Right lobe of liver (tissue), 6 donors: Measurements from ENCODE around the gene SAMD4A. TPM values are rescaled to one million over a fixed set of nuclear protein-coding genes. Genes with fewer than 3 reads are reported as not detected.
A peak's percentile ranks its signal among the peaks of the same experiment; 100 is the strongest.
"Not testable (repeated sequence)": the region's sequence is repeated elsewhere in the genome, so short reads cannot be mapped to it uniquely, and the experiment has no call there.

ENCODE experiments used
- ATAC-seq, 4 donors: fragments of 200-7000 bp; cut with Tn5 transposase; one replicate each; pipeline ENCODE4 v1.9.1; 2020; ENCODE audit warnings: mild to moderate bottlenecking in 4 of 4, moderate library complexity in 4 of 4
- DNase-seq, 3 donors: peaks; one replicate each; pipeline ENCODE4 v3.0.0-alpha.2; 2020
- H3K27ac ChIP-seq, 3 donors: fragments of 200-600 bp; one replicate each; pipeline ENCODE4 v1.8.0; 2022
- H3K27me3 ChIP-seq, 2 donors: fragments of 200-600 bp; one replicate each; pipeline ENCODE4 v1.8.0; 2022
- H3K36me3 ChIP-seq, 4 donors: fragments of 200-600 bp; sonication (generic) in 1 of 4; one replicate each; pipeline versions ENCODE4 v1.5.1 to v1.8.0; 2017 to 2022; ENCODE audit warnings: control low read depth in 1 of 4
- H3K4me1 ChIP-seq, 4 donors: fragments of 200-600 bp; sonication (generic) in 1 of 4; one replicate each; pipeline versions ENCODE4 v1.5.1 to v1.8.0; 2017 to 2022; ENCODE audit warnings: control low read depth in 1 of 4
- H3K4me3 ChIP-seq, 3 donors: fragments of 200-600 bp; one replicate each; pipeline ENCODE4 v1.8.0; 2022
- H3K9me3 ChIP-seq, 4 donors: fragments of 200-600 bp; sonication (generic) in 1 of 4; one replicate each; pipeline versions ENCODE4 v1.5.1 to v1.8.0; 2017 to 2022; ENCODE audit warnings: control low read depth in 1 of 4
- POLR2A ChIP-seq: fragments of 450-650 bp; IDR thresholded peaks from one replicate; pipeline ENCODE4 v1.6.1; 2017; ENCODE audit warnings: antibody characterized with exemption, mild to moderate bottlenecking
- WGBS: methylation state at CpG from one replicate; pipeline ENCODE4 v1.1.6; 2018; ENCODE audit warnings: low coverage, low lambda C conversion rate; ENCODE audit not compliant: insufficient coverage; ENCODE audit errors: missing lambda C conversion rate; 5-methylcytosine and 5-hydroxymethylcytosine counted together
- intact Hi-C, 2 donors: fragments of 100-400 bp; cut with DNase I; formaldehyde crosslinking; loops; one replicate each; pipeline versions ENCODE4 v1.11.2 to v1.14.1; 2022
- total RNA-seq, 6 experiments: library from RNA; depleted of rRNA in 2 of 6; stranded (reverse); fragments of >200 nt in 2 of 6; fragmentation: NEBNext Ultra II Directional in 3 of 6; extraction: Animal tissue kit (Norgen Biotek cat#: 25700) in 3 of 6; gene quantifications; one replicate each; pipeline versions ENCODE4 v1.1.0 to v1.2.4, GENCODE V29; 2016 to 2023
- TF ChIP-seq, protein P1 (sequence below), 4 donors: fragments of 200-600 bp in 3 of 4; fragments of 450-650 bp in 1 of 4; IDR thresholded peaks; one replicate each; pipeline versions ENCODE4 v1.5.1 to v1.8.0; 2016 to 2022; ENCODE audit warnings: antibody characterized with exemption in 4 of 4, mild to moderate bottlenecking in 2 of 4
- donor health status: DM: no; HTN: yes; CAD: no.
- donor health status: DM: no; HTN: no; CAD: no.
- donor health status: DM: no; HTN: no; CAD: no.
- donor health status: DM: no; HTN: yes; CAD: no.
- donor health status: DM: no; HTN: yes; CAD: no.

Gene SAMD4A
- total RNA-seq, 6 experiments from 2014 or later: 16.7 to 31.9 (median 21.1) TPM

DNA sequence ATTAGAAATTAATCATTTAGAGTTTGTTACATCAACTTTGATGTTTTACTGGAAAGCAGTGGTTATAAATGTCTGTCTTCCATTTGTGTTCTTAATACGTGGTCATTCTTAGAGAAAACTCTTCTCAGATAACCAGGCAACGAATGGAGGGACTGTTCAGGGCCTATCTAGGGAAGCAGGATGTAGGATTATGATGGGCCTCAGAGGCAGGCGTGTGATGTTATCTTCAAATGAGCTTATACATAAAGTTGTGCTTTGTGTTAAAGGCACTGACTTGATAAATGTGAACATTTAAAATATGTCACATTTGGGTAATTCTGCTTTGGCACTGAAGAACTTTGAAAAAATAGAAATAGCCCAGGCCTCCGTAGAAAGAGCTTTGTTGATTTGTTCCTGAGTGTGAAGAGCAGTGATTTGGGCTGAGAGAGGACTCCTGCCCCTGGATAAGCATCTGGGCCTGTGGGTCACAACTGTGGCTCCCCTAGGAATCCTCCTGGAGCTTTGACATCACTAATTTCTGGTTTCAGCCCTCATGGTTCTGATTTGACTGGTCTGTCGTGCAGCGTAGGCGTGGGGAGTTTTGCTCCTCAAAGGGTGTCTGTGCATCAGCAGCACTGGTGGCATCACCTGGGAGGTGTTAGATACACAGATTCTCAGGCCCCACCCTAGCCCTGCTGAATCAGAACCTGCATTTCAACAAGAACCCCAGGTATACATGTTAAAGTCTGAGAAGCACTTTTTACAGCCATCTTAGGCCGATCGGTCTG lies 55.4 kb downstream of the SAMD4A start:
- intact Hi-C loops: no loop called here
- 85% methylated on average over 6 of the region's 9 CpGs for WGBS
- Histone ChIP-seq H3K36me3 (no peaks in the 10 kb centered on the region), H3K4me1 (no peaks in the 10 kb centered on the region), H3K9me3 (no peaks in the 10 kb centered on the region), H3K27me3 (no peaks in the 10 kb centered on the region), H3K27ac (no peak overlapping the region), H3K4me3 (no peak overlapping the region)
- ATAC-seq (no peak), DNase-seq (no peak)
- no peak for TF ChIP-seq POLR2A
- TF ChIP-seq, protein P1, sequence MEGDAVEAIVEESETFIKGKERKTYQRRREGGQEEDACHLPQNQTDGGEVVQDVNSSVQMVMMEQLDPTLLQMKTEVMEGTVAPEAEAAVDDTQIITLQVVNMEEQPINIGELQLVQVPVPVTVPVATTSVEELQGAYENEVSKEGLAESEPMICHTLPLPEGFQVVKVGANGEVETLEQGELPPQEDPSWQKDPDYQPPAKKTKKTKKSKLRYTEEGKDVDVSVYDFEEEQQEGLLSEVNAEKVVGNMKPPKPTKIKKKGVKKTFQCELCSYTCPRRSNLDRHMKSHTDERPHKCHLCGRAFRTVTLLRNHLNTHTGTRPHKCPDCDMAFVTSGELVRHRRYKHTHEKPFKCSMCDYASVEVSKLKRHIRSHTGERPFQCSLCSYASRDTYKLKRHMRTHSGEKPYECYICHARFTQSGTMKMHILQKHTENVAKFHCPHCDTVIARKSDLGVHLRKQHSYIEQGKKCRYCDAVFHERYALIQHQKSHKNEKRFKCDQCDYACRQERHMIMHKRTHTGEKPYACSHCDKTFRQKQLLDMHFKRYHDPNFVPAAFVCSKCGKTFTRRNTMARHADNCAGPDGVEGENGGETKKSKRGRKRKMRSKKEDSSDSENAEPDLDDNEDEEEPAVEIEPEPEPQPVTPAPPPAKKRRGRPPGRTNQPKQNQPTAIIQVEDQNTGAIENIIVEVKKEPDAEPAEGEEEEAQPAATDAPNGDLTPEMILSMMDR (IDR thresholded peaks at IDR 0.05): no peak

GRCh38 chr14:54623279-54624004 lies 56.5 kb downstream of the SAMD4A start:
- Histone ChIP-seq H3K9me3 (no peaks in the 10 kb centered on the region), H3K4me3 (no peak overlapping the region), H3K27ac (no peak overlapping the region), H3K36me3 (no peaks in the 10 kb centered on the region), H3K4me1 (no peaks in the 10 kb centered on the region), H3K27me3 (no peaks in the 10 kb centered on the region)
- ATAC-seq: no peak
- TF ChIP-seq, protein P1 (IDR thresholded peaks at IDR 0.05): no peak
- TF ChIP-seq POLR2A: no peak
- 93% methylated on average over 1 of the region's 1 CpG for WGBS
- no peak for DNase-seq
- intact Hi-C loops: no loop called here

GRCh38 chr14:54624005-54624358 lies 57.1 kb downstream of the SAMD4A start:
- H3K9me3 ChIP-seq, ATAC-seq, H3K27me3 ChIP-seq, H3K4me3 ChIP-seq, H3K36me3 ChIP-seq, H3K27ac ChIP-seq, H3K4me1 ChIP-seq, intact Hi-C loops, DNase-seq: not testable (repeated sequence)
- WGBS: 92% methylated on average over 17 of the region's 19 CpGs

GRCh38 chr14:54625112-54625511 lies 58.2 kb downstream of the SAMD4A start:
- Histone ChIP-seq H3K27me3 (no peaks in the 10 kb centered on the region), H3K36me3 (no peaks in the 10 kb centered on the region), H3K9me3 (no peaks in the 10 kb centered on the region), H3K27ac (no peak overlapping the region), H3K4me1 (no peaks in the 10 kb centered on the region), H3K4me3 (no peak overlapping the region)
- WGBS: 46% methylated on average over 5 of the region's 5 CpGs
- intact Hi-C loops: no loop called here
- no peak for TF ChIP-seq POLR2A
- TF ChIP-seq, protein P1 (IDR thresholded peaks at IDR 0.05): no peak
- ATAC-seq (no peak), DNase-seq (no peak)

- TF ChIP-seq, protein P1 (IDR thresholded peaks at IDR 0.05): no peak
- TF ChIP-seq POLR2A: no peak
- H3K27me3 ChIP-seq: no peaks in the 10 kb centered on the region
- no peaks in the 10 kb centered on the region for H3K4me1 ChIP-seq
- no peak overlapping the region for H3K4me3 ChIP-seq
- no peak for DNase-seq
- H3K36me3 ChIP-seq: no peaks in the 10 kb centered on the region
- H3K27ac ChIP-seq: peak overlapping the region; percentile 35 to 55 (median 47)
- no peaks in the 10 kb centered on the region for H3K9me3 ChIP-seq
- ATAC-seq: peak in 3 of 4 donors; percentile 32 to 43 (median 38)
- intact Hi-C loops: no loop called here
- WGBS: 45% methylated on average over 4 of the region's 4 CpGs
Measured at GRCh38 chr14:54627219-54627539, 60.3 kb downstream of the SAMD4A start.
